ENCODE data around the gene MAGED1.

GRCh38 chrX:51857159-51857733 is 36.2 kb upstream of the MAGED1 start:
- no peak for TF ChIP-seq EZH2 (IDR thresholded peaks at IDR 0.05; ENCODE audit: insufficient read depth, poor library complexity, severe bottlenecking)
- no peak for TF ChIP-seq EZH2phosphoT487 (IDR thresholded peaks at IDR 0.05; ENCODE audit: insufficient read depth, low read depth)

All from GM23248 (cell line).